H7 (cell line): ENCODE measurements around the gene ANKRD17. TPM values are rescaled to one million over a fixed set of nuclear protein-coding genes. Genes with fewer than 3 reads are reported as not detected.
"Not testable (repeated sequence)": the region's sequence is repeated elsewhere in the genome, so short reads cannot be mapped to it uniquely, and the experiment has no call there.

Experiments
- DNase-seq: peaks from one replicate; pipeline ENCODE4 v3.0.0; 2012
- H3K27me3 ChIP-seq: 2 replicates; pipeline ENCODE4 v1.6.0; 2011; ENCODE audit warnings: mild to moderate bottlenecking, low read length; ENCODE audit not compliant: control insufficient read depth, insufficient read depth
- H3K36me3 ChIP-seq: replicated peaks from 2 replicates; pipeline ENCODE4 v1.5.1; 2011; ENCODE audit warnings: low read length; ENCODE audit not compliant: control insufficient read depth, insufficient read depth
- H3K4me3 ChIP-seq: 2 replicates; pipeline ENCODE4 v1.5.1; 2011; ENCODE audit warnings: low read depth, mild to moderate bottlenecking, control low read depth, low read length, moderate library complexity; ENCODE audit not compliant: insufficient read depth
- total RNA-seq: library from RNA; depleted of rRNA; stranded (reverse); fragments of >200 nt; shearing (Covaris generic); gene quantifications from 2 replicates; pipeline ENCODE4 v1.2.3, GENCODE V29; 2014

Gene ANKRD17
- total RNA-seq, 1 experiment from 2014 or later, result 40.5 TPM

DNA sequence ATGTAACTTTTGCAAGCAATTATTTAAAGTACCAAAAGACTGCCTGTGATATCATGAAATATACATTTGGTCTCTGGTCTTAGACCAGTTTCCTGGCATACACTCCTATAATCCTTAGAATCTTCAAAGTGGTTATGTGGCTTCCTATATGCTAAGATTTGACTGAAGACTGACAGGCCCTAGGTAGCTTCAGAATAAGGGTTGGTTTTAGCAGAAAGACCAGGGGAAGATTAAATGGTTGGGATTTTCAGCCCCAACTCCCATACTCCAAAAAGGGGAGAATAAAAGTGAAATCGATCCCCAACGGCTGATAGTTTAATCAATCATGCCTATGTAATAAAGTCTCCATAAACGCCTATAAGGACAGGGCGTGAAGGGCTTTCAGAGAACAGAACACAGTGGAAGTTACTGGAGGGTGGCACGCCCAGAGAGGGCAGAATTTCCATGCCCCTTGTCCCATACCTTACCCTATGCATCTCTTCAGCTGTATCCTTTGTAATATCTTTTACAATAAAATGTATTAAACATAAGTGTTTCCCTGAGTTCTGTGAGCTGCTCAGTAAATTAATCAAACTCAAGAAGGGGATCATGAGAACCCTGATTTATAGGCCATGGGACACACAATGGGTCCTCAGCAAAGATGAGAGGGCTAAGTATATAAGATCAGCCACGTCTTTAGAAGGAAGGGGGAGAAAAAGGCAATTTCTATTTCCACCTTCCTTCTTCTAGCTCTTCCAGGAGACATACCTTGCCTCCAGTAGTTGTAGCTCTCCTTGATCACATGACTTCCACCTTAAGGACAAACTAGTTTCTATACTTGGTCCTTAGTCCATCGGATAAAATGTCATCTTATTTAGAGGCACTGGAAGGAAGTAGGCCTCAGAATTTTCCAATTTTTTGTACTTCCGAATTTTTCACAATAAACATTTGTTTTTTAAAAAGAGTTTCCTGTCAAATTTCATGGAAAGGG lies 26.8 kb downstream of the ANKRD17 start:
- H3K27me3 ChIP-seq, result no peaks in the 10 kb centered on the region
- H3K36me3 ChIP-seq, result peaks cover 2% of the 10 kb centered on the region; the same call in 1 of the 2 replicates
- H3K4me3 ChIP-seq, result no peak overlapping the region
- no peak for DNase-seq

DNA sequence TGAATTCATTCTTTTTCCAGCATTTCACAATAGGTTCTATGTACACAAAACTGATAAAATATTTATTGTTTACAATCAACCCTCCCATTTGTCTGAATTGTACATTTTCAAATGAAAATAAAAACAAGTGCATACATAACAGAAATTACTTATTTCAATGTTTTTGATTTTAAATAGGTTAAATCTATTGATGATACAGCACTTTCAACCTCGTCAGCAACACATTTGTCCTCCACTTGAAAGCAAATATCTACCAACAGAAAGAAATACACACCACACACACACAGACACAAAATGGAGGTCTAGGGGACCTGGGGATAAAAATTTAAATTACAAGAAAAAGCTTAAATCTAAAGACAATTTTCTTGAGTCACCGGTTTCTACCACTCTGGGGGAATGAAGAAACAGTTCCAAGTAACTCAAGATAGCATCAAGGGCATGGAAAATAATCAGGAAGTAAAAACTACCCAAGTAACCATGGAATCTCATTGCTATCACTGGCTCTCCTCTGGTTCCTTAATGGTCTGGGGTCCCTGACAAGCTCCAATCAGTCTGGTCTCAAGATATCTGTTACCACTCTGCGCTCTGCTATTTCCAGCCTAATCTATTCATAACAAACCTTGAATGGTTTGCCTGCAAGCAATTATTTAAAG lies 27.6 kb downstream of the ANKRD17 start:
- Histone ChIP-seq H3K4me3 (no peak overlapping the region), H3K36me3 (peaks cover 2% of the 10 kb centered on the region; the same call in 1 of the 2 replicates), H3K27me3 (no peaks in the 10 kb centered on the region)
- DNase-seq, result no peak

DNA sequence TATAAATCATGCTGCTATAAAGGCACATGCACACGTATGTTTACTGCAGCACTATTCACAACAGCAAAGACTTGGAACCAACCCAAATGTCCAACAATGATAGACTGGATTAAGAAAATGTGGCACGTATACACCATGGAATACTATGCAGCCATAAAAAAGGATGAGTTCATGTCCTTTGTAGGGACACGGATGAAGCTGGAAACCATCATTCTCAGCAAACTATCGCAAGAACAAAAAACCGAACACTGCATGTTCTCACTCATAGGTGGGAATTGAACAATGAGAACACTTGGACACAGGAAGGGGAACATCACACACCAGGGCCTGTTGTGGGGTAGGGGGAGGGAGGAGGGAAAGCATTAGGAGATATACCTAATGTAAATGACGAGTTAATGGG lies 29.8 kb downstream of the ANKRD17 start:
- not testable (repeated sequence) for H3K36me3 ChIP-seq, H3K4me3 ChIP-seq, H3K27me3 ChIP-seq, DNase-seq

DNA sequence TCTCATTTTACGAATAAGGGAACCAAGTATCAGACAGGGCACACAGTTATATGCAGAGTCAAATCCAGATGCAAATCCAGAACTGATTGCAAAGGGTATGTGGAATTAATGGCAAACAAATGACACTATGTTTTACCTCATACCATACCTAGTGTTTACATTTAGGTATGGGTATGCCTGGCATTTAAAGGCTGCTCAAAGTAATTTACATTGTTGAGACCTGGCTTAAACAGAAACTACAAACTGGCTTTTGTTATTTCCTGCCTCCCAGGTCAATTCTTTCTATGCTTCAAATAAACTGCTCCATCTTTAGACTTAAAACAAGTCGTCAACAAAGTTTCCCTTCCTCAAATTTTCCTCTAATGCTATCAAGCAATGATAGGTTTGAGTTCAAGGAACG lies 33.7 kb downstream of the ANKRD17 start:
- H3K27me3 ChIP-seq, result no peaks in the 10 kb centered on the region
- no peak overlapping the region for H3K4me3 ChIP-seq
- no peak for DNase-seq
- H3K36me3 ChIP-seq, result no peaks in the 10 kb centered on the region

DNA sequence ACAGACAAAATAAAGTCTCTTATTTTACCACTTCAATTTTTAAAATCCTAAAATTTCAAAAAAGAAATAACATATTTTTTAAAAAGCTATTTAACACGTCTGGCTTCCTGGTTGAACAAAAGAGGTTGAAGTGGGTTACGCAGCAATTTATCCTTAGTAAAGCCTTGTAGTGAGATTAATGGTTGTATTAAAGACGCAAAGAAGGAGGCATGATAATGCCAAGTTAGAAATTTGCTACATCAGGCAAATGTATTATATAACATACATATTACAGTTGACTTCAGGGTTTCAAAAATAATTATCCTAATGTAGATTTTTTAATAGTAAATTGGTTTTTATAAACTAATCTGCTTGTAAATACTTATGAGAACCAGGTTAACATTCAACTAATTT lies 35.3 kb downstream of the ANKRD17 start:
- Histone ChIP-seq H3K27me3 (no peaks in the 10 kb centered on the region), H3K36me3 (no peaks in the 10 kb centered on the region), H3K4me3 (no peak overlapping the region)
- DNase-seq, result no peak

DNA sequence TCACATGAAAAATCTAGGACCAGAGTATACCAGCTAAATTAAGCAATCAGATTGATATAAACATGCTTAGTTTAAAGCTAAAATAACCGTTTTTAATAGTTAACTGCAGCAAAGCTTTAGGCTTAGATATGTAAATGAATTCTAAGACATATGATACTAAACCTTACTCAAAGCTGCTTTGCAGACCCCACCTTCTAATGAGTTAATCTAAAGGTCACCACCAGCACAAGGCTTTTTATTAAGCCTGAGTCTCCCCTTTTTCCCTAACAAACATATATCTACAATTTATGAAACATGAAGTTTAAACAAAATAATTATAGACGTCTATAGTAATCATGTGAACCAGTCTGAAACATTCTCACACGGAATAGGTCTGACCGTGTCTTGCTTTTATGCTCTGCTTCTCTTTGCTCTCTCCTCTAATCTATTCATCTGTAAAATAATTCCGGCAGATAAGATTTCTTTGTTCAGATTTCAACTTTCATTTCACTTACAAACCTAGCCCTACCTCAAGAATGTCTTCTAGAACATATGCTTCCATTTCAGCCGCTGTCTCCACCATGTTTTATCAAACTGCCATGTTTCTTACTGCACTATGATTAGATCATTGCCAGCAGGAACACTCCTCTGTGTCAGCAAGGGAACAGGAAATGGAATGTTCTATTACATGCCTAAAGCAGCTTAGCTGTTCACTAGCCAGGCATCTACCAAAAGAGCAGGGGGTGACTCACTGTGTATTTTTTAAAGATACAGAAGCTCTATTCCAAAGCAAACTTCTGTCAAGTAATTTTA lies 35.9 kb downstream of the ANKRD17 start:
- no peaks in the 10 kb centered on the region for H3K36me3 ChIP-seq
- no peak overlapping the region; the same call in 1 of the 2 replicates for H3K4me3 ChIP-seq
- H3K27me3 ChIP-seq, result no peaks in the 10 kb centered on the region
- DNase-seq, result no peak

DNA sequence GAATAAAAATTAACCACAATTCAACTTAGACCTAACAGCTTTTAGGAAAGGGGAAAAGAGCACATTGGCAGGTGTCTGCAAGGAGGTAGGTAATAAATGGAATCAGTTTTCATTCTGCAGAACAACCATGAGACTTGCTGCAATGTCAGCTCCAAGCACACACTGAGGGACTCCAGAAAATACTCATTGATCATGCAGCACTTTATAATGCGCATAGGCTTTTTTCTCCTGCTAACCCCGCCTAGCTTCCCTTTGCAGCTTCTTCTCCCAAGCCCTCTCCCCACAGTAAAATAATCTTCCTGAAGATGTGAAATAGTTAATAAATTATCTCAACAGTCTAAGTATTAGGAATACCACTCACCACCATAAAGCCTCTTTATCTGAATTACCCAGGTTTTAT lies 36.9 kb downstream of the ANKRD17 start:
- Histone ChIP-seq H3K36me3 (no peaks in the 10 kb centered on the region), H3K4me3 (no peak overlapping the region), H3K27me3 (no peaks in the 10 kb centered on the region)
- no peak for DNase-seq

DNA sequence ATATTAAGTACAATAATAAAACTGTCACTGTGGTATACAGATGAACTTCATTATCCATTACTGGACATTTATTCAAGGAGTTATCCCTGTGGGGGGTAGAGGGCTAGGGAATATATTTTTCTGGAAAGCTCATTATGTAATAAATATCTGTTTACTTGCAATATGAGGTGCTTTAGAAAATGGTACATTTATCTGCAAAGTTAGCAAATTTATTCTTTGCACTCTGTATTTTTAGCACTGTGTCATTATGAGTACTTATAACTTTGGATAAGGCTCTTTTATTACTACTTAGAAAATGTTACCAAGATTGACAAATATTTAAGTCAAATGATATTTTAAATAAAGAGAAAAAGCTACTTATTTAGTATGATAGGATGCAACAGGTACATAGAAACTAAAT lies 37.8 kb downstream of the ANKRD17 start:
- no peaks in the 10 kb centered on the region for H3K27me3 ChIP-seq
- H3K4me3 ChIP-seq, result no peak overlapping the region
- no peak for DNase-seq
- H3K36me3 ChIP-seq, result no peaks in the 10 kb centered on the region

DNA sequence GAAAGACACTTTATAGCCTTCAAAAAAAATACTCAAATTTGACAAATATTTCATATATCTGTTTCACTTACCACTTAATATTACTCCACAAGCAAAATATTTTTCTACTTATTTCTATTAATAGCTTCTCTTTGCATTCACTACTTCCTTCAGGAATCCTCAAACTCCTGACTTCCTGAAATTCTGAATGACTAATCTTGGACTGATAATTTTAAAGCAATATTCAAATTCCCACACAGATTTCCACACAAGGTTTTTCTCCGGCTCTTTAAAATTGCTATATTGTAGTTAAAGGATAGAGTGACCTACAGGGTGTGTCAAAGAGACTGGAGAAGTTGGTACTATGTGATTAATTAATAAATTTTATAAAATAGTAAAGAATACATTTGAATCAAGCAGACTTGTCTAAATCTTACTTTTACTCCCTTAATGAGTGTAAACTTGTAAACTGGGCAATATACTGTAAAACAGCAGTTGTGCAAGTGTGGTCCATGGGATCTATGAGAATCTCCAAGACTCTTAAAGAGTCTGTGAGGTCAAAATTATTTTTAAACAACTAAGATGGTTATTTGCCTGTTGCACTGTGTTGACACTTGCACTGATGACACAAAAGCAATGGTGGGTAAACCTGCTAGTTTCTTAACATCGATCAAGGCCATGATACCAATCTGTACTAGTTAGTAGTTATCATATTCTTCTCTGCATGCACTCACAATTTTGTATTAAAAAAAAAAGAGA lies 44.5 kb downstream of the ANKRD17 start:
- no peak for DNase-seq
- Histone ChIP-seq H3K36me3 (no peaks in the 10 kb centered on the region), H3K27me3 (no peaks in the 10 kb centered on the region), H3K4me3 (no peak overlapping the region)

DNA sequence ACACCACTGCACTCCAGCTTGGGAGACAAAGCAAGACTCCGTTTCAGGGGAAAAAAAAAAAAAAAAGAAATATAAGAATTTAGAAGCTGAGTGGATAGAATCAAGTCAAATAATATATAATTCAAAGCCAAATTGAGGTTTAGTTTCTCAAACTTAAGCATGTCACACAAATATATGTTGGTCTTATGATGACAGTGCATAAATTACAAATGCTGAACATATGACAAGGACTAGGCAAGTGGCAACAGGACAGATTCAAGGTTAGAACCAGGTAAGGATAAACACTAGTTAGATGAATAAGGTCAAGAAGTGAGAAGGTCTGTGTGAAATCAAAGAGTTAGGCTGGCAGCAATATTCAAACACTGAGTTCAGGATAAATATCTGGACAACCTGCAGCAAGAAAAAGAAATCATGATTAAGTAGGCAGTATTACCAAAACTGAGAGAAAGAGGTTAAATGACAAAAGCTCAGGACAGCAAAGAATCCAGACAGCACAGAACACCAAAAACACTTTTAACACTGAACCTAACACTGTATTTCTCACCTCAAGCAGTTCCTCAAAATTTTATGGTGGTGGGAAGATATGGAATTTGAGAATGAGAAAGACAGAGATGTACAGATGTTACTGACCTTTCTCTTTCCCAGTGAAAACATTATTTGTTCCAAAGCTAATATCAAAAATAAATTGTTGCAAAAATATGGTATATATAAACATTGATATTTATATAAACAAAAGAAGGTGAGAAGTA lies 45.4 kb downstream of the ANKRD17 start:
- no peak overlapping the region for H3K4me3 ChIP-seq
- DNase-seq, result no peak
- H3K27me3 ChIP-seq, result no peaks in the 10 kb centered on the region
- no peaks in the 10 kb centered on the region for H3K36me3 ChIP-seq

DNA sequence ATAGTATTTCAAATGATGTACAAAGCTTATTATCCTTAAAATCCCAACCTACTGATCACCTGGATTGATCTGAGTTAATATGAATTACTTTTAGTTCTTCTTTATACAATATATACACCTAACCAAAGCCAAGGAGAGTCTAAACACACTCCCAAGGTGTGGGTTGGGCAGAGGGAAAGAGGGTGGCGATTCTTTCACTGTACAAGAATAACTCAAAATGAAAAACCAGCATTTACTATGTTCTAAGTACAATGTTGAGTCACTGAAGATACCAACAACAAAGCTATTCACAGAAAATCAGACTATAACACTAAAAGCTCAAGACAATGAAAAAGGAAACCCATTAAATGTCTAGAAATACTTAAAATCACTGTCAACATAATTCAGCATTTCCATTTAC lies 46.6 kb downstream of the ANKRD17 start:
- H3K27me3 ChIP-seq, result no peaks in the 10 kb centered on the region
- H3K4me3 ChIP-seq, result no peak overlapping the region
- H3K36me3 ChIP-seq, result no peaks in the 10 kb centered on the region
- no peak for DNase-seq

DNA sequence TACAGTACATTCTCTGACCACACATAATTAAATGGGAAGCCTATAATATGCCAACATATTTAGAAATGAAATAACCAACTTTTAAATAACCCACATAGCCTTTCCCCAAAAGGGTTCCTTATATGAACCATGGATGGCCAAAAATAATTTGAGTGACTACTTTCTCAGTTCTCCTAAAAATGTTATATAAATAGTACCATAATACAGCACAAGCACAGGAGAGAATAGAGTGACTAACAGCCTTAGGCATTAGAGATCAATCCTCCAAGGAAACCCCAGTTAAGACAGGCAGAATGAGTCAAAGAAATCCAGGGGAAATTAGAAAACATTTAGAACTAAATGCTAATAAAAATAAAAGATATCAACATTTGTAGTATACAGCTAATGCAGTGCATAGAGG lies 50.2 kb downstream of the ANKRD17 start:
- Histone ChIP-seq H3K27me3 (no peaks in the 10 kb centered on the region), H3K4me3 (no peak overlapping the region), H3K36me3 (no peaks in the 10 kb centered on the region)
- no peak for DNase-seq

DNA sequence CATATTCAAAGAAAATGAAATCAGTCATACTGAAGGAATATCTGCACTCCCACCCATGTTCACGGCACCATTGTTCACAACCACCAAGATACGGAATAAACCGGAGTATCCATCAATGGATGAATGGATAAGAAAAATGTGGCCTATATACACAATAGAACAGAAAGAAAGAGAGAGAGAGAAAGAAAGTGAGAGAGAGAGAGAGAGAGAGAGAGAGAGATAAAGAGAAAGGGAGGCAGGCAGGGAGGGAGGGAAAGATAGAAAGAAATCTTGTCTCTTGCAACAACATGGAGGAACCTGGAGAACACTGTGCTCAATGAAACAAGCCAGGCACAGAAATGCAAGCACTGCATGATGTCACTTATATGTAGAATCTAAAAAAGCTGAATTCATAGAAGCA lies 52.4 kb downstream of the ANKRD17 start:
- H3K27me3 ChIP-seq, result no peaks in the 10 kb centered on the region
- H3K4me3 ChIP-seq, result no peak overlapping the region
- no peaks in the 10 kb centered on the region for H3K36me3 ChIP-seq
- DNase-seq, result no peak
